ENCODE results near the gene ACTR8. TPM values are rescaled to one million over a fixed set of nuclear protein-coding genes. Genes with fewer than 3 reads are reported as not detected.

ACTR8 gene
- polyA plus RNA-seq, 3 donors, result 8.3 to 12.2 (median 10.7) TPM

DNA sequence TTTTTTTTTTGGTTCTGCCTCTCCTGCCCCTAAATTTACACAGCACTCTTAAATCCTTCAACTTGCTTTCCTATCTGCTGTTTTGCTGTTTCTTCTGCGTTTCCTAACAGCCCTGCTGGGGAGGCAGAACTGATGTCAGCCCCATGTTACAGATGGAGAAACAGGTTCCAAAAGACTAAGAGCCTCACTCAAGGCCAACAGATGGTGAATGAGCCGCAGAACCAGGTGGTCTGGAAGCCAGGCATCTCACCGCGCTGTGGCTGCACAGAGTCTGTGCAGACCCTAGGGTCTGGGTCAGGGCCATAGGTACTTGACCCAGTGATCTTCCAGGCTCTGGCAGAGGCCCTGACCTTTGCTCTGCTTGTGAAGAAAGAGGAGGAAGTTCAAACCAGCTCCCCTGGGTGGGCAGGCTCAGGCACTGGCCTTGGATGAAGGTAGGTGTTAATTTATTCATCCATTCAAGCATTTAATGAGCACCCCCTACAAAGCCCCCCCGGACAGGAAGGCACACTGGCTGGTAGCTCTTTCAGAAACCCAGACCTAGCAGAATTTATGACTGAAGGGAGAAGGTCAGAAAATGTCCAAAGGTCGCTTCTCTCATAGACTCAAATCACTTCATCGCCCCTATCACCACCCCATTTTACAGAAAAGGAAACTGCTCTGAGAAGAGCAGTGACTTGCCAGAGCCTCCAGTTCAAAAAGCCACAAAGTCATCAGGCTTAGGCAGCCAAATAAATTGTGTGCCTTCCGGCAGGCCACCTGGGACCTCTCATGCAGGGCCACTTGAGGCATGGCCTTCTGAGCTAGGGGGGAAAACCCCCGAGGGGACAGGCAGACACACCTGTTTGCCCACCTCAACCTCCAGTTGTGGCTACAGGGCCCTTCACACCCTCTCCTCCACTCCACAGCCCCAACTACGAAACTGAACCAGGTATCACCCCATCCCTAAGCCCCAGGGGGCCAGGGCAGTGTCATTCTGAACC lies 38.5 kb downstream of the ACTR8 start:
- 95% methylated on average over 5 of the region's 10 CpGs for WGBS (ENCODE audit: insufficient coverage)

More for the DNA sequence above, 38.5 kb downstream of the ACTR8 start:
- Histone ChIP-seq H3K4me3 (replicated peaks in 1 of 3; ENCODE audit: low read depth in 2 of 3, low read length in 3 of 3) (no peak overlapping the region), H3K9me3 (replicated peaks in 1 of 2; ENCODE audit: control insufficient read depth in 1 of 2, insufficient read depth in 1 of 2, low read length in 2 of 2) (peaks cover 0 to 8% of the 10 kb centered on the region in 2 donors), H3K27me3 (ENCODE audit: control insufficient read depth in 2 of 2, insufficient read depth in 2 of 2, low read length in 2 of 2) (peaks cover 25 to 54% of the 10 kb centered on the region in 2 donors), H3K27ac (ENCODE audit: low read depth in 1 of 2, low read length in 2 of 2) (no peak overlapping the region), H3K79me2 (ENCODE audit: insufficient read depth, low read length) (no peaks in the 10 kb centered on the region), H2AFZ (ENCODE audit: insufficient read depth, low read depth, low read length, poor library complexity, severe bottlenecking) (no peak overlapping the region), H3K4me2 (replicated peaks; ENCODE audit: extremely low read depth, low read length, poor library complexity, severe bottlenecking) (no peak overlapping the region), H3K4me1 (ENCODE audit: control insufficient read depth in 1 of 2, insufficient read depth in 2 of 2, low read length in 2 of 2) (peaks cover 8 to 14% of the 10 kb centered on the region in 2 donors), H3K36me3 (replicated peaks in 1 of 2; ENCODE audit: control insufficient read depth in 1 of 2, insufficient read depth in 2 of 2, low read length in 2 of 2) (no peaks in the 10 kb centered on the region), H3K9ac (ENCODE audit: insufficient read depth, low read length, poor library complexity, severe bottlenecking) (no peak overlapping the region), H4K20me1 (ENCODE audit: insufficient read depth, low read length) (no peaks in the 10 kb centered on the region)
- DNase-seq, result no peak
- Mint-ChIP-seq H3K36me3 (peaks cover 2 to 3% of the 10 kb centered on the region in 2 donors), H3K27me3 (ENCODE audit: low read depth in 3 of 3) (peaks cover 57 to 67% (median 60%) of the 10 kb centered on the region in 3 donors), H3K4me1 (peaks cover 9% of the 10 kb centered on the region), H3K4me3 (peak overlapping the region in 1 of 2 donors; percentile 39), H3K27ac (no peak overlapping the region), H3K9me3 (peaks cover 0 to 8% (median 1%) of the 10 kb centered on the region in 7 donors)
- TF ChIP-seq, protein P1, sequence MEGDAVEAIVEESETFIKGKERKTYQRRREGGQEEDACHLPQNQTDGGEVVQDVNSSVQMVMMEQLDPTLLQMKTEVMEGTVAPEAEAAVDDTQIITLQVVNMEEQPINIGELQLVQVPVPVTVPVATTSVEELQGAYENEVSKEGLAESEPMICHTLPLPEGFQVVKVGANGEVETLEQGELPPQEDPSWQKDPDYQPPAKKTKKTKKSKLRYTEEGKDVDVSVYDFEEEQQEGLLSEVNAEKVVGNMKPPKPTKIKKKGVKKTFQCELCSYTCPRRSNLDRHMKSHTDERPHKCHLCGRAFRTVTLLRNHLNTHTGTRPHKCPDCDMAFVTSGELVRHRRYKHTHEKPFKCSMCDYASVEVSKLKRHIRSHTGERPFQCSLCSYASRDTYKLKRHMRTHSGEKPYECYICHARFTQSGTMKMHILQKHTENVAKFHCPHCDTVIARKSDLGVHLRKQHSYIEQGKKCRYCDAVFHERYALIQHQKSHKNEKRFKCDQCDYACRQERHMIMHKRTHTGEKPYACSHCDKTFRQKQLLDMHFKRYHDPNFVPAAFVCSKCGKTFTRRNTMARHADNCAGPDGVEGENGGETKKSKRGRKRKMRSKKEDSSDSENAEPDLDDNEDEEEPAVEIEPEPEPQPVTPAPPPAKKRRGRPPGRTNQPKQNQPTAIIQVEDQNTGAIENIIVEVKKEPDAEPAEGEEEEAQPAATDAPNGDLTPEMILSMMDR (IDR thresholded peaks at IDR 0.05), result no peak
- intact Hi-C loops (cut with micrococcal nuclease), result no loop called here

Measured in CD14-positive monocyte (primary cell).